Measurements from ENCODE around the gene GRM5.

DNA sequence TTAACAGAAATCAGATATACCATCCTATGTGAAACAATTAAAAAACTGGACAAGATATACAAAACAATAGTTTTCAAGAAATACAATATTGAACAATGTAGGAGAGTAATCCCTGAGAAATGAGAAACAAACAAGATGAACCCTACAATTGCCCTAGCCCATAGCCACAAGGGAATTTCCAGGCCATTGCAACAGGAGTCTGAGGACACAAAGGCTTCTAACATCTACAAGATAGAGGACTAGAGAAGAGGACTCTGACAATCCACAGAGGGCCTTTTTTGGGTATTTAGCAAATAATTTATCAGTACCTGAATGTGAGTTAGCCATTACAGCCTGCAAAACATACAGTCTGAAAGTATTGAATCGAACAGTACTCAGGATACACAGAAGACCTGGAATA, 251.7 kb downstream of the GRM5 start:
- TF ChIP-seq, protein P1, sequence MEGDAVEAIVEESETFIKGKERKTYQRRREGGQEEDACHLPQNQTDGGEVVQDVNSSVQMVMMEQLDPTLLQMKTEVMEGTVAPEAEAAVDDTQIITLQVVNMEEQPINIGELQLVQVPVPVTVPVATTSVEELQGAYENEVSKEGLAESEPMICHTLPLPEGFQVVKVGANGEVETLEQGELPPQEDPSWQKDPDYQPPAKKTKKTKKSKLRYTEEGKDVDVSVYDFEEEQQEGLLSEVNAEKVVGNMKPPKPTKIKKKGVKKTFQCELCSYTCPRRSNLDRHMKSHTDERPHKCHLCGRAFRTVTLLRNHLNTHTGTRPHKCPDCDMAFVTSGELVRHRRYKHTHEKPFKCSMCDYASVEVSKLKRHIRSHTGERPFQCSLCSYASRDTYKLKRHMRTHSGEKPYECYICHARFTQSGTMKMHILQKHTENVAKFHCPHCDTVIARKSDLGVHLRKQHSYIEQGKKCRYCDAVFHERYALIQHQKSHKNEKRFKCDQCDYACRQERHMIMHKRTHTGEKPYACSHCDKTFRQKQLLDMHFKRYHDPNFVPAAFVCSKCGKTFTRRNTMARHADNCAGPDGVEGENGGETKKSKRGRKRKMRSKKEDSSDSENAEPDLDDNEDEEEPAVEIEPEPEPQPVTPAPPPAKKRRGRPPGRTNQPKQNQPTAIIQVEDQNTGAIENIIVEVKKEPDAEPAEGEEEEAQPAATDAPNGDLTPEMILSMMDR (IDR thresholded peaks at IDR 0.05) = no peak
- no peak for TF ChIP-seq POLR2A (IDR thresholded peaks at IDR 0.05)
